GM12878 (cell line): ENCODE results near the gene GPALPP1. TPM values are rescaled to one million over a fixed set of nuclear protein-coding genes. Genes with fewer than 3 reads are reported as not detected.

Source experiments
- ASH2L ChIP-seq: fragments of 300-600, 200-600 bp; sonication (generic); IDR thresholded peaks from 2 replicates; pipeline ENCODE4 v1.6.1; 2017; ENCODE audit warnings: low read depth, mild to moderate bottlenecking, borderline replicate concordance
- BCL3 ChIP-seq: IDR thresholded peaks from 2 replicates; pipeline ENCODE4 v1.6.1; 2011; ENCODE audit warnings: borderline replicate concordance, low read depth, mild to moderate bottlenecking, moderate library complexity, low read length; ENCODE audit not compliant: insufficient read depth, poor library complexity, severe bottlenecking
- CUX1 ChIP-seq: IDR thresholded peaks from 2 replicates; pipeline ENCODE4 v1.6.1; 2012; ENCODE audit warnings: improper control_type of control experiment, low read depth, low read length; ENCODE audit not compliant: insufficient replicate concordance
- NFIC ChIP-seq: IDR thresholded peaks from 2 replicates; pipeline ENCODE4 v1.6.1; 2012; ENCODE audit warnings: low read depth, mild to moderate bottlenecking, inconsistent platforms, low read length, moderate library complexity
- PKNOX1 ChIP-seq: fragments of 450-650 bp; IDR thresholded peaks from 2 replicates; pipeline ENCODE4 v1.6.1; 2016; ENCODE audit warnings: mild to moderate bottlenecking
- PML ChIP-seq: IDR thresholded peaks from 2 replicates; pipeline ENCODE4 v1.6.1; 2012; ENCODE audit warnings: low read length, inconsistent platforms
- ZNF274 ChIP-seq: IDR thresholded peaks from one replicate; pipeline ENCODE4 v1.8.0; 2011; ENCODE audit not compliant: insufficient read length, insufficient read depth
- polyA plus RNA-seq, 11 experiments: library from polyadenylated mRNA; depleted of rRNA in 4 of 11; unstranded in 6 of 11; stranded (reverse) in 5 of 11; fragments of >200 nt; fragmentation: Nextera tagmentation in 4 of 11; fragmentation: Illumina TruSeq in 1 of 11; extraction: Ambion mirVana in 4 of 11; extraction: Trizol in 1 of 11; gene quantifications; 1 replicate in 1 of 11; 2 replicates in 10 of 11; pipeline versions ENCODE4 v1.2.1 to v1.2.3, GENCODE V29; 2011 to 2016; ENCODE audit warnings: inconsistent platforms in 2 of 11, missing spikeins in 2 of 11, low read depth in 1 of 11
- total RNA-seq, 4 experiments: library from RNA; depleted of rRNA in 3 of 4; stranded (reverse); fragments of >200 nt in 3 of 4; fragmentation: Illumina TruSeq in 1 of 4; extraction: Trizol in 1 of 4; gene quantifications; 2 replicates each; pipeline versions ENCODE4 v1.2.1 to v1.2.3, GENCODE V29; 2013 to 2021

GPALPP1 gene
- total and polyA plus RNA-seq, 10 of the 15 experiments (the other 5 are each of a cell fraction or from before 2014, with no cell fraction given), result 14.2 to 32.4 (median 27.9) TPM

GRCh38 chr13:45055902-45056648 lies 66.7 kb downstream of the GPALPP1 start (continued):
- TF ChIP-seq CUX1 (no peak), BCL3 (no peak), PKNOX1 (no peak), PML (no peak), NFIC (0 out of 2 replicates have a peak, but pooled peaks have one; percentile 8), ZNF274 (no peak), ASH2L (no peak)
